GM19468 (cell line): ENCODE data around the gene OR10J4.
"Not testable (repeated sequence)": the region's sequence is repeated elsewhere in the genome, so short reads cannot be mapped to it uniquely, and the experiment has no call there.

Experiments used
- ATAC-seq: cut with Tn5 transposase; IDR thresholded peaks from one replicate; pipeline ENCODE4 v1.9.1; 2021; ENCODE audit warnings: mild to moderate bottlenecking, moderate library complexity, moderate number of reproducible peaks; ENCODE audit not compliant: unreplicated experiment; ENCODE audit errors: extremely low read depth

OR10J4 gene

DNA sequence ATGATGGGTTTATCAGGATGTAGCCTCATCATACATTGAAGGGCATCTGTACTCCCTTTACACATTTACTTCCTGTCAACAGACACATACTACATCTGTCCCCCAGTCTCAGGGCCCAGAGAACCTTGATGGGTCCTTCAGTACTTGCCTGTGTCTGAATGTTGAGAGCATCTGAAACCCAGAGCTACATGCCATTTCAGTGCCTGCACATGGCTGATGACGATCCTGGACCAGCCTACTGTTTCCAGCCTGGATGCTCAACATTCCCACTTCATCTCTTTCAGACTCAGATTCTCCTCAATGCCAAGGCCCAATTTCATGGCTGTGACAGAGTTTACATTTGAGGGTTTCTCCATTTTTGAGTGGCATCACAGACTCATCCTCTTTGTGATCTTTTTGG is at the start of gene OR10J4:
Gene OR10J4 (plus strand): TSS at position 301 of the 400 bp plus-strand sequence.
- no peak for ATAC-seq

DNA sequence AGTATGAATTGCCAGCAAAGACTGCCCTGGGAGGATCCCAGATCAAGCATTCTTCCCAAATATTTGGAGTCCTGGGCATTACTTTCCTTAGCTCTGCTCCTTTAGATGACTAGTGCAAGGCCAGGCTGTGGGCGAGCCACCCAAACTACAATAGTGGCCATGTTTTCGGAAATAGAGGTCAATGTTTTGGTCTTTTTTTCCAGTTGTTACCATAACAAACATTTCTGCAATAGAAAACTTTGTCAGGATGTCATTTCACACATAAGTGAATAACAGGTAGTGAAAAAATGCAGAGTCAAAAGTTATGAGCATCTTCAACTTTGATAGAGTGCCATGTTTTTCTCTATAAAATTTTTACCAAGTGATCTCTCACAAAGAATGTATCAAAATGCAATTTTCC is 25.2 kb upstream of the OR10J4 start:
- no peak for ATAC-seq

DNA sequence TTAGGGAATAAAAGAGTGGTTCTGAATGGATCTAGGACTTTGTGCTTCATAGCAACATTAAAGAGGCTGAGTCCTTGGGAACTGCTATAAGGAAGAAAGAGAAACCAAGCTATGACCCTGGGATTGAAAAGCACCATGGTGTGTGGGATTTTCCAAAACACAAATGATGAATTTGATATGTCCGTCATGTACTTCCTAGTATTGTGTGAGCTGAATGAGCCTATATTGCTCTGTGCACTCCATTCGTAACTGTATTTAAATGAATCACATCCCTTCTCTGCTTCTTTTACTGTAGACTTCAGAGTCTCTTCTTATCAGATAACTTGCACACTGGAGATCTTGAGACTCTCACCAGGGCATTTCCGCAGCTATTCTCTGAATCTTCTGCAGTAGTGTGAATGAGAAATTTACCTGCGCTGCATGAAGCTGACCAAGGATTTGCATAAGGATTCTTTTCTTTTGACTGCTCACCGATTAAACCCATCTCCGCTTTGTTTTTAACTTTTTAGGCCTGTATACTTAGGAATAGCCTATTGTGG is 23.1 kb upstream of the OR10J4 start:
- no peak for ATAC-seq

DNA sequence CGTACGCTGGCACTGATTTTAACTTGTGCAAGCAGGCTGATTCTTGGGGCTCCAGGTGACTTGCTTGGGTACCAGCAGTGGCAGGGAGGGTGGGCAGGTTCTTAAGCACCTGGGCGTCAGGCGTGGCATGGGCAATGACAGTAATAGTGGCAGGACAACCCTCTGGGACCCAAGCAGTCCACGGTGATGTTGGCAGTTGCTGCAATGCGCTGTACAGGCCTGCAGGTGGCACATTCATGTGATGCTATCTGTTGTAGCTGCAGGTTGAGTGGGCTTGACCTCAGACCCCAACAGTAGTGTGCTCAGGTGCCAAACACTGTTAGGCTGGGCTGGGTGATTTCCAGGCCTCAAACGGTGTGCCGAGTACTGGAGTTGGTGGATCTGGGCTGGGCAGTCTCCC is 10.2 kb upstream of the OR10J4 start:
- no peak for ATAC-seq

DNA sequence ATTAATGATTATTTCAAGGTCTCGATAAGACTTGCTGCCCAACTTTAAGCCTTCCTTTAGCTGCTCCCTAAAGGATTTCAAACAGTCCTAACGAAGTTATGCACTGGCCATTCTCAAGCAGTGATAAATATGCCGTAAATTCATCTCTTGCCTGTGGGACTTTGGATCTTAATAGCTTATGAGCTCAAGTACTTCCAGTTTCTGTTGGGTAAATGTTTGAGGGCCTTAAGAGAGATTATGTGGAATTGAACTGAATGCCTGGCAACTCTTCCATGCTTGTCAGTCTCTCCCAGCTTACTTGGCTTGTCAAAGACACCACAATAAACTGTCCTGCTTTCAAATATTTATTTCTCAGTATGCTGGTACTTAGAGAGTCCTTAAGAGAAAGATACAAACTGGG is 3.5 kb upstream of the OR10J4 start:
- ATAC-seq = no peak

DNA sequence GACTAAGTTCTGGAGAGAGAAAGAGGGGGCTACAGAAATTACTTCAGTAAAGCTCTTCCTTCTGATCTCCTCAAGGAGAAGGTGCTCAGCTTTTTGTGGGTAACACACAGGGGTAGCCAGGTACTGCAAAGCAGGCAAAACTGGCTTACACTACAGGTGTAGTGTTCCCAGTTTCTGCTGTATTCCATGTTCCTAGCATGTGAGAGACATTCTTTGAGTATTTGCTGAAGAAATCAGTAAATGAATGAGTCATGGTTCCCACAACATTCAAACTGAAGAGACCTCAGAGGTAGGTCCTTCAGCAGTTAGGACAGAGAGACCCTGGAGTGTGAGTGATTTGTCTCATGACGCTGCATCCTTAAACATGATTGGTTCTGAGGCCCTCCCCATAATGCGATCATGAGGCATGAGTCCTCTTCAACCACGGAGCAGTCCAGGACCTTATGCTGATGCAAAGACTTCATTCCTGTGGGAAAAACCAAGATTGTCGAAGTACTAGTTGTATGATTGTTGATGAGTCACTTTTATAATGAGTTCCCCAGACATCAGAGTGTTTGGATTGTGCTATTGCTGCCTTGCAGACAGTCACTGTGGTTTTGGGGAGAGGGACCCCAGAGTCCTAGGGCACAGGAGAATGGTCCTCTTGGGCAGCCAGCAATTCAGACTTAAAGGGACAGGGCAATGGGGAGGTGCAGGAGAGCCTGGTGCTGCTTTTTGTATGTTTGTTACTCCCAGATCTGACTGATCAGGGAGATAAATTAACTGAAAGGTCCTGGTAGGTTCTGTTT is 2.7 kb upstream of the OR10J4 start:
- no peak for ATAC-seq

DNA sequence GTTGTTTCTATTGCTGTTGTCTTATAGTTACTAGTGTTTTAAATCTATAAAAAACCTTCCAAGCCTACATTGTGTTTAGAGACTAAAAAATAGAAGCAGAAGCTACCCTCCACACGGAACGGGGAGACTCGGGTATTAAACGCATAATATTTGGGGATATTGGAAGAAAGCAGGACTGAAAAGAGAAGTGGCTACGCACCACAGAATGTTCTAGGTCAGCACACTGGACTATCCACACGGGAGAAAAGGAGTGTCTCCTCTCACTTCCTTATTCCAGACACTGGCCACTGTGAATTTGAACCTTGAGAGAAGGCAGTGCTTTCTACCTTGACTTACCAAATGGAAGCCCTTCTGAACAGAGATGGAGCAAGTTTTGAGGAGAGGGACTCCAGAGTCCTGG is 1.0 kb upstream of the OR10J4 start:
- ATAC-seq = no peak

DNA sequence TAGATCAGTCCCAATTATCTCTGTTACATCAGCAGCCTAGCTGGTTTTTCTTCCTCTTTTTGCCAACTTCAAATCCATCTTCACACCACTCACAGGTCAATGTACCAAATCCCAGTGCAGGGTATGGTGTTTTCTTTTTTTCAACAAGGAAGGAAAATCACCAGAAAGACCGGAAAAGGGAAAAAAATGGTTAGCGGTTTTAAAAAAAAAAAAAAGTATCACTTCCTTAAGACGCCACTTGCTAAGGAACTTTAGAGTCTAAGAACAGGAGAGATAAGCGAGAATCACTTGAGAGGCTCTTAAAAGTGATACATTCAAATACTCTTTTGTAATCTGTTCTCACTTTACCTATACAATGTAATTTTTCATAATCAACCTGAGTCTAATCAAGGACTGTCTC is 4.5 kb downstream of the OR10J4 start:
- ATAC-seq = no peak

DNA sequence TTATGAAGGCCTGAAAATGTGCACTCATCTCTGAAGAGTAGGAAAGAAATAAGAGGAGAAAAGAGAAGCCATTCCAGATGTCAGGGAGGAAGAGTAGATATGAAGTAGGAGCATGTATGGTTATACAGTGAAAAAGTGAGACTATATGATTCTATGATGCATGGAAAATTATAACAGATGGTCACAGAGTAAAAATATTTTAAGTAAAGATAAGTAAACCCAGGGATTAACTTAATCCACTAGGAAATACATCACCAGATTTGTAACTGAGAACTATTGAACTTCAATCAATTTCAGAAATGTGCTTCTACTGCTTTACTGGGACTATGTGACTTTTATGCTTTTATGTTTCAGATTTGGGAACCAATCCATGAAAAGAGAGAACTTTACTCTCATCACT is 7.4 kb downstream of the OR10J4 start, which contains the start of gene OR10J1:
Gene OR10J1 (plus strand): TSS at position 301 of the 400 bp plus-strand sequence. CDS start 70 bp downstream, at position 371.
- no peak for ATAC-seq

DNA sequence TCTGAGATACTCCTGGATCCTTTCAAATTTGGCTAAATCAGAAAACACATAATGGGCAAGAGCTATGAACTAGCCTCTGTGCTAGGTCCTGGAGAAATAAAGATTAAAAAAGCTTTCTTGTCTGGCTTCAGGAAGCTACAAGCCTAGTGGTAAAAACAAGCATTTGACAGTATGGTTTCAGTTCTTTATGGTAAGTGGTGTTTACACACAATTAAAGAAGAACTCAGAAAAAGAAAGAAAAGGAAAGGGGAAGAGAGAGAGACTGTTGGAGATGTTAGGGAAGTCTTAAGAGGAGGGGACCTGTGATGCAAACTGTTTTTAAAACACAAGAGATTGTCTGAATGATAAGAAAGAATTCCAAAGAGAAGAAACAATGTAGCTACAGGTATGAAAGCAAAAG is 9.4 kb downstream of the OR10J4 start:
- ATAC-seq = no peak

DNA sequence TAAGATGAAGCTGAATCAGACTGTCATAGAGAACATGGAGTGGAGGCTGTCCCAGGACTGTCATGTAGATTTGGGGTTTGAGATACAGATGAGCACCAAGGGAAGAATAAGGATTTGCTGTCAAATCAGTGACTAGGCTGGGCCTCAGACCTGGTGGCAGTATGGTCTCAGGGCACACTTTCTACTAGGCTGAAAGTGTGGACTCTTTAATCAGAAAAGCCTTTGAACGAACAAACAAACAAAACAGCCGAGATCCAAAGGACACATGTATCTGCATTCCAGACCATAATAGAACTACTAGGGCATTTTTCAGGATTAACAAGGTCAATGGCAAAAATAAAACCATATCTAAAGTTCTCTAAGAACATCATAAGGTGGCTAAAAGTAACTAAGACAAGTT is 10.4 kb downstream of the OR10J4 start:
- no peak for ATAC-seq

DNA sequence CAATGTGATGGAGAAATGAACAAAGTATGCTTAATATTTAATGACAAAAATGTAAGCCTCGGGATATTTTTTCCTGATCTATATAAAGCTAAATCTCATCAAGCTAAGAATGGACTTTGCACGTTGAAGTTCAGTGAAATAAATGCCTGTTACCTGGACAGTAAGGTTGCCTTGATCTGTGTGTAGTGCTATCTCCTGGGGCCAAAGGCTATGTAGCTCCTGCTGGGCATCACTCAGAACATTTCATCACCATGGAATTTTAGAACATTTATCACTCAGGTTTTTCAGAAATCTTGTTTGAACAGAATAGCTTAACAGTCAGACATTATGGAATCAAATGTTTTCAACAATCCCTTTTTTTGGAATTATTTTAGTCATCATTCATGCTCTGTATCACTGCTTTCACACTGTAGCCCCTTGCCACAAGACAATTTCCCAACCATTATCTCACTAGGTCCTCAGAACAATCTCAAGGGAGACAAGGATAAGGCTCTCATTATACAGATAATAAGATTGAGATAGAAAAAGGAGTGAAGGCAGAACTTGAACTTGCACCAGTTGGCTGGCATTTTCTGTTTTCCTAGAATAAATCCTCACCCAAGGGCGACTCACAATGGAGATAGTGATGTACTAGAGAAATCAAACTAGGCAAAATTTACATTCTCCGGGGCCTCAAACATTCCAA is 11.2 kb downstream of the OR10J4 start:
- no peak for ATAC-seq

DNA sequence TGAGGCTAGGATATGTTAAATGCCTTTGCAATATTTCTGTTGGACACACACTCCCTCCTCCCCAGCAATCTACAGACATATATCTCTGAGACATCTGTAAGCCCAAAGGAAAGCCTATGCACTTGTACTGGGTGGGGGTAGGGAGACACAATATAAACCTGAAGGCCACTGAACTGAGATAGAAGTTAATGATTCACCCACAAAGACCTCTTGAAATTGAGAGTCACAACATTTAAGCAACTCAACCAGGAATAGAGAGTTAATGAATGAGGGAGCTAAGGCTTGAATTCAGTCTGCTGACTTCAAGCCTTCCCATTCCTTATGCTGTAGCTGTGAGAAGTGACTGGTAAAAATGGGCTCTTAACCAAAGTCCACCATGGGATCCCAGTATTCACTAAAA is 12.5 kb downstream of the OR10J4 start:
- no peak for ATAC-seq

DNA sequence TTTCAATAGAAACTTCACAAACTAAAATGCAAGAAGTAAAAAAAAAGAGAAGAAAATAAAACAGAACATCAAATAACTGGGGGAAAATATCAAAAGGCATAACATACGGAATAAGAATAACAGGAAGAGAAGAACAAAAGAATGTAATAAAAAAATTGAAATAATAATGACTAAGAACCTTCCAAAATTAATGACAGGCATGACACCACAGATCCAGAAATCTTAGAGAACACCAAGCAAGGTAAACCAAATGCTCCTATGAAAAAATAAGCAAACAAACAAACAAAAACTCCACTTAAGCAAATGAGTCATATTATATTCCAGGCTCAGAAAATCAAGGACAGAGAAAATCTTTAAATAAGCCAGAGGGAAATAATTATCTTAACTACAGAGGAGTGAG is 16.2 kb downstream of the OR10J4 start:
- no peak for ATAC-seq

DNA sequence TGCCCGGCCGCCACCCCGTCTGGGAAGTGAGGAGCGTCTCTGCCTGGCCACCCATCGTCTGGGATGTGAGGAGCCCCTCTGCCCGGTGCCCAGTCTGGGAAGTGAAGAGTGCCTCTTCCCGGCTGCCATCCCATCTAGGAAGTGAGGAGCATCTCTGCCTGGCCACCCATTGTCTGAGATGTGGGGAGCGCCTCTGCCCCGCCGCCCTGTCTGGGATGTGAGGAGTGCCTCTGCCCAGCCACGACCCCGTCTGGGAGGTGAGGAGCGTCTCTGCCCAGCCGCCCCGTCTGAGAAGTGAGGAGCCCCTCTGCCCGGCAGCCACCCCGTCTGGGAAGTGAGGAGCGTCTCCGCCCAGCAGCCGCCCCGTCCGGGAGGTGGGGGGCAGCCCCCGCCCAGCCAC is 17.6 kb downstream of the OR10J4 start:
- not testable (repeated sequence) for ATAC-seq

DNA sequence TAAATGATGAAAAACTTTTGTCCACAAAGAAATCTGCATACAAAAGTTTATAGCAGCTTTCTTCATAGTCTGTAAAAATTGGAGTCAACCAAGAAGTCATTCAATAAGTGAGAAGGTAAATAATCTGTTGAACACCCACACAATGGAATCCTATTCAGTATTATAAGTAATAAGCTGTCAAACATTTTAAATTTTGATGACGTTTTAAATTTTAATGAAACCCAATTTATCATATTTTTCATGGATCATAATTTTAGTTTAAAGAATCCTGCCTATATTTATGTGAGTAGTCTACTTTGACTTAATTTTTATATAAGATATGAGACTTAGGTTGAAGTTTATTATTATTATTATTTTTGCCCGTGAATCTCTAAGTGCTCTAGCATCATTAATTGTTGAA is 27.5 kb downstream of the OR10J4 start:
- ATAC-seq = no peak

DNA sequence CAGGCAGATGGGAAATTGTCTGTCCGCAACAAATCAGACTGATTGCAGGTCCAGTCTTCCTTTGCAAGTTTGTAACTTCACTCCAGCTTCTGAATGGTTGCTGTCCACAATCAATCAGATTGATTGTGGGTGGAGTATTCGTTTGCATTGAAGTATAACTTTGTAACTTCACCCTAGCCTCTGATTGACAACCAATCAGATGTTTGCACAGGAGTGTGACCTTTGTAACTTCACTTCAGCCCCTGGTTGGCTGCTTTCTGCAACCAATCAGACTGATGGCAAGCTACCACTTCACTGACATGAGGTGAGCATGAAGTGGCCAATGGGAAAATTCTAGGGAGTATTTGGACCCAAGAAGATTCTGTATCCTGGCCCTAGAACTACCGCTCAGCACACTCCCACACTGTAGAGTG is 33.2 kb downstream of the OR10J4 start:
- no peak for ATAC-seq

DNA sequence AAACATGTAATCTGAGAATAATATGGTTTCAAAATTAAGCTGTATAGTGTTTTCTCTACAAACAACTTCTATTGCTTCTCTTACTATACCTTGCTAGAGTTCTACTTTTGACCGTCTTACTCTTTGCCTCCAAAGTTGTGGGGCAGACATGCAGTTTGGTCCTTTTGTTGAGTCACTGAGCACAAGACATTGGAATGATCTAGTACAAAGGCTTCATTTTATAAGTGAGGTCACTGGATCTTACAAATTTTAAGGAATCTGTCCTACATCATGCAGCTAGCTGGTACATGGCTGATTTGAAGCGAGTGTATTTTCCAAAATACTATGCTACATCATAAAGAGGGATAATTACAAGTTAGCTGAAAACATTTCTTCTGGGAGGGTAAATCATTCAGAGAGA is 36.3 kb downstream of the OR10J4 start:
- ATAC-seq = no peak

DNA sequence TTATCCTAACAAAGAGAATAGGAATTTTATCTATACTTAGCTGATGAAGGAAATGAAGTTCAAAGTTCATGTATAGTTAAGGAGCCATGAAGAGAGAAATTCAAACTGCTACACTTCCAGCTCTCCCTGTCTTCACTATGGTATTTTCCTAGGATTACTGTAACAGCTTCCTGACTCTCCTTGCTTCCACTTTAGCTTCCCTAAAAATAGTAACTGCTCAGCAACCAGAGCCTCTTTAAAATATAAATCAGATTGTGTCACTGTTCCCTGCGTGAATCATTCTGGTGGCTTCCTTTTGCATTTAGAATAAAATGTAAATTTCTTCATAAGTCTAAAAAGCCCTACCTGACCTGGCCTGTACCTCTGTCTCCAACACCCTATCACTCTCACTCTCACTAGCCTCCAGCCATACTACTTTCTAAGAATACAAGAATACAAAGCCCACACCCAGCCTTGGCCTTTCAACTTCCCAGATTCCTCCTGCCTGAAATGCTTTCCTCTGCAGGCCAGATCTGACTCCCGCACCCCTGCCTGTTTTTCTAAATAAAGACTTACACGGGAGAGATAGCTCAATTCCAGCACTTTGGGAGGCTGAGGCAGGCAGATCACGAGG is 38.0 kb downstream of the OR10J4 start:
- ATAC-seq = no peak

DNA sequence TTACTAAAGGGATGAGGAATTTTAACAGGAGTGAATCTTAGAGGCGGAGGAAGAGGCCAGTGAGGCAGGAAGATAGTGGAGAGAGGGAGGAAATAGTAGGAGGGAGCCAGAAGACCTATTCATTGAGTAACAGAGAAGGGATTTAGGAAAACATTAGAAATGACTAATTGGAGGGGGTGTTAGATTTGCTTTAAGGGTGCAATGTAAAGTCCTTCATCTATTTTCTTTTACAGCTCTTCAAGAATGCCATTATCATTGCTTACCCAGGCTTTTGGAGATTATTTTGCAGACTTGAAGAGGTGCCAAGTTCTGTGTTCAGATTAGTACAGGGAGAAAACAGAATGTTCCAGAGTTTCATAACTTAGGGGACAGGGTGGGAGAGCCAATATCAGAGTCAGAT is 41.3 kb downstream of the OR10J4 start:
- ATAC-seq = no peak

DNA sequence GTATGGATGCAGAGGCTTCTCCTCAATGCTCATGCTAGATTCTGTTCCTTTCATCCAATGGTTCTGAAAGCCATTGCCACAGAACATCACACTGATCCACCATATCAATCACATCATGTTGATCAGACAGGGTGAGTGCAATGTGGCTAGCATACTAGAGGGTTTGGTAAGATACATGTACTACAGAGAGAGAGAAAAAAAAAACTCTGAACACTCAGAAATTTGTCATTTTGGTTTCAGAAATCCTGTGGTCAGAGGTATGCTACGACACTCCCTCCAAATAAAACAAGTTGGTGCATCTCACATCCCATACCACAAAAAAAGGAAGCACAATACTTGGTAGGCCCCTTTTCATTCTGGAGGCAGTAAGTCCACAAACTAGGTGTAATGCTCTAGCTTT is 42.9 kb downstream of the OR10J4 start:
- no peak for ATAC-seq
